AG04449 (cell line): Measurements from ENCODE around the gene CDK16.

Experiments
- CTCF ChIA-PET: fragments of 350-600 bp; formaldehyde crosslinking; extraction: SDS; loops from one replicate; lab custom pipeline; 2021; ENCODE audit warnings: antibody characterized with exemption; lab: Yijun Ruan, JAX
- POLR2A ChIA-PET: fragments of 400-600, 350-600 bp; formaldehyde crosslinking; extraction: SDS; loops from one replicate; lab custom pipeline; 2020; ENCODE audit warnings: antibody characterized with exemption, inconsistent platforms; lab: Yijun Ruan, JAX
- DNase-seq: peaks from one replicate; pipeline ENCODE4 v3.0.0-alpha.2; 2010; ENCODE audit warnings: low read depth, low spot score
- H3K4me3 ChIP-seq: 2 replicates; pipeline ENCODE4 v1.5.1; 2011; ENCODE audit warnings: low read depth, mild to moderate bottlenecking, control low read depth, low read length
- TF ChIP-seq, protein P1 (sequence below): IDR thresholded peaks from one replicate; pipeline ENCODE4 v1.5.1; 2011; ENCODE audit warnings: mild to moderate bottlenecking, moderate library complexity, low read length, control low read depth, inconsistent platforms; ENCODE audit not compliant: insufficient read depth; ENCODE audit errors: missing control alignments

The CDK16 gene

DNA sequence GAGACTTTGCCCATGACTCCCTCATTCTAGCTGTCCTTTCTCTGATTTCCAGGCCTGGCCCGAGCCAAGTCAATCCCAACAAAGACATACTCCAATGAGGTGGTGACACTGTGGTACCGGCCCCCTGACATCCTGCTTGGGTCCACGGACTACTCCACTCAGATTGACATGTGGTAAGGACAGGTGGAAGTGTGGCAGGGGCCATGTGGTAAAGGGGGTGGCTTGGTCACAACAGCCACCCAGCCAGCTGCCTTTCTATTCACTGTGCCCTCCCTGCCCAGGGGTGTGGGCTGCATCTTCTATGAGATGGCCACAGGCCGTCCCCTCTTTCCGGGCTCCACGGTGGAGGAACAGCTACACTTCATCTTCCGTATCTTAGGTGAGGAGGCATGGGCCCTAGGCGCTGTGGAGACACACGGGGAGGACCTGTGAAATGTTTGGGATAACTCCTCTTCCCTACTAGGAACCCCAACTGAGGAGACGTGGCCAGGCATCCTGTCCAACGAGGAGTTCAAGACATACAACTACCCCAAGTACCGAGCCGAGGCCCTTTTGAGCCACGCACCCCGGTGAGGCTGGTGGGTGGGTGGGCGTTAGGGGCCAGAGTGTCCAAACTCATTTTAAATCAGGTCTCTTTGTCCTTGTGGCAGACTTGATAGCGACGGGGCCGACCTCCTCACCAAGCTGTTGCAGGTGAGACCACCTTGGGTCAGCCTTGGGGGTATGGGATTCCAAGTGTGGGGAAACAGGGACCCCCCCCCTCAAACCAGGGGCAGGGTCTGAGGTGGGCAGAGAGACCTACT, 8.3 kb downstream of the CDK16 start:
- no peak for DNase-seq
- H3K4me3 ChIP-seq = no peak overlapping the region
- TF ChIP-seq, protein P1, sequence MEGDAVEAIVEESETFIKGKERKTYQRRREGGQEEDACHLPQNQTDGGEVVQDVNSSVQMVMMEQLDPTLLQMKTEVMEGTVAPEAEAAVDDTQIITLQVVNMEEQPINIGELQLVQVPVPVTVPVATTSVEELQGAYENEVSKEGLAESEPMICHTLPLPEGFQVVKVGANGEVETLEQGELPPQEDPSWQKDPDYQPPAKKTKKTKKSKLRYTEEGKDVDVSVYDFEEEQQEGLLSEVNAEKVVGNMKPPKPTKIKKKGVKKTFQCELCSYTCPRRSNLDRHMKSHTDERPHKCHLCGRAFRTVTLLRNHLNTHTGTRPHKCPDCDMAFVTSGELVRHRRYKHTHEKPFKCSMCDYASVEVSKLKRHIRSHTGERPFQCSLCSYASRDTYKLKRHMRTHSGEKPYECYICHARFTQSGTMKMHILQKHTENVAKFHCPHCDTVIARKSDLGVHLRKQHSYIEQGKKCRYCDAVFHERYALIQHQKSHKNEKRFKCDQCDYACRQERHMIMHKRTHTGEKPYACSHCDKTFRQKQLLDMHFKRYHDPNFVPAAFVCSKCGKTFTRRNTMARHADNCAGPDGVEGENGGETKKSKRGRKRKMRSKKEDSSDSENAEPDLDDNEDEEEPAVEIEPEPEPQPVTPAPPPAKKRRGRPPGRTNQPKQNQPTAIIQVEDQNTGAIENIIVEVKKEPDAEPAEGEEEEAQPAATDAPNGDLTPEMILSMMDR = no peak
- ChIA-PET CTCF (no interaction called here), POLR2A (no interaction called here)

- no peak for DNase-seq
- H3K4me3 ChIP-seq = no peak overlapping the region
- POLR2A ChIA-PET = no interaction called here
- CTCF ChIA-PET = no interaction called here
- TF ChIP-seq, protein P1 = no peak
These were observed 8.8 kb downstream of the CDK16 start for GRCh38 chrX:47227334-47227583.

GRCh38 chrX:47228550-47229270, 10.2 kb downstream of the CDK16 start:
- POLR2A ChIA-PET = no interaction called here
- no peak overlapping the region for H3K4me3 ChIP-seq
- CTCF ChIA-PET = interaction anchor here (1.0 kb wide), 1 partner anchor 84 kb away, joined by 3 read pairs; the partner anchor contains the start of genes NDUFB11 and RBM10
- TF ChIP-seq, protein P1 = no peak
- no peak for DNase-seq

DNA sequence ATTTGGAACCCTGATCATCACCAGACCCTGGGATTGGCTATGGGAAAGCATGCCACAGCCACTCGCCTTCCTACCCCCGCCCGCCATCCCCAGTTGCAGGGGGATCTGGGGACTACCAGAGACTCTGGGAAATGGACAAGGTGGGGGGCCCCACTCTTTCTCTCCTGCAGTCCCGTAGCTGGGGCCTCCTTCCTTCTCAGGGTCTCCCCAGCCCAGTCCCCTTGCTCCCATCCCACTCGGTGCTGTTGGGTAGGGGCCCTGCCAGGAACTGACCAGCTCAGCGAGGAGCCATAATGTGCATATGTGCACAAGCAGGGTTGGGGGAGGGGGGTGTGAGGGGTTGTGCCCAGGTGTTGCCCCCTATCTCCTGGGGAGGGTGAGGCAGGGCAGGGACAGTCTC, 10.9 kb downstream of the CDK16 start:
- ChIA-PET CTCF (no interaction called here), POLR2A (no interaction called here)
- TF ChIP-seq, protein P1 = no peak
- no peak for DNase-seq
- H3K4me3 ChIP-seq = no peak overlapping the region

DNA sequence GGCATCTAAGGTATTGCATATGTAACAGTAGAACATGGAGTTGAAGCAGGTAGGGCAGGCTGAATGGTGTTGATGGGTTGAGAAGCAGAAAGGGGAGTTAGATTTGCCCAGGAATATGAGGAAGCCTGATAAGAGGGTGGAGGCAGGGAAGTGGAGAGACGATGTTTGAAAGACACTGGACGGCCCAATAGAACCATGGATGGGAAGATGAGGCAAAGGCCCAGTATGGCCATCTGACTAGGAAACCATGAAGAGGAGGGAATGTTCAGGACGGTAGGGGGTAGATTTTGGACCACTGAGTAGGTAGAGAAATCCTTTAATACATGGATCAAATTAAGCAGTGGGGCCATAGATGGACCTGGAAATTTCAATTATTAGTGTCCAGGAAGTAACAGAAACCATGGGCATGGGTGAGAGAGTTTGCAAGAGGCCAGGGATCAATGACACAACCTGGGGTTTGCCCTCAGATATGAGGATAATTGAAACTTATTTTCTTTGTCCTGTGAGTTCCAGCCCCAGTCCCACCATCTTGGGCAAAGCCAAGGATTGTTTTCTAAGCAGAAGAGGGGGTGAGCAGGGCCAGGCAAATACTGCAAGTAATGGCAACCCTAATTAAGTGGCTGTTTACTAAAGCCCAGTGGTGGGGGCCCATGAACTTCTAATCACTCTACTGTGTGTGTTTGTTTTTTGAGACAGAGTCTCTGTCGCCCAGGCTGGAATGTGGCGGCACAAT, 11.8 kb downstream of the CDK16 start:
- ChIA-PET POLR2A (no interaction called here), CTCF (no interaction called here)
- H3K4me3 ChIP-seq = no peak overlapping the region
- TF ChIP-seq, protein P1 = no peak
- DNase-seq = no peak

DNA sequence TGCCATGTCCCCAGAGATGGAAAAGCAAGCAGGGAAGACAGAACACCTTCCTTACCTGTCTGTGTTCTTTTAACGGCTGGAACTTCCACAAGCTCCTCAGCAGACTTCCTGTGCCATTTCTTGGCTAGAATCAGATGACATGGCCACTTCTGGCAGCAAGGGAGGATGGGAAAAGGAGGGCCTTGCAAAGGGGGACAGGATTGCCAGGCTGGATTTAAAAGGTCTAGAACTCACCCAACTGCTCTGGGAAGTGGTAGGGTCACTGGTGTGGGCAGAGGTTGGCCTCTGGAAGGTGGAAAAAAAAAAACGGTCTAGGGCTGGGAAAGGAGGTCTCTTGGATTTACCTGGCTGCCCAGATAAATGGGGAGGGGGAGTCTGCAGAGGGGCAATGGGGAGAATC, 12.7 kb downstream of the CDK16 start:
- ChIA-PET CTCF (no interaction called here), POLR2A (no interaction called here)

More for the DNA sequence above, 12.7 kb downstream of the CDK16 start:
- no peak overlapping the region for H3K4me3 ChIP-seq
- no peak for DNase-seq
- TF ChIP-seq, protein P1 = no peak
